Cardiac atrium fibroblast (primary cell): ENCODE data around the gene MPP4. TPM values are rescaled to one million over a fixed set of nuclear protein-coding genes. Genes with fewer than 3 reads are reported as not detected.

Experiments
- total RNA-seq: library from RNA; depleted of rRNA; stranded (reverse); fragments of >200 nt; gene quantifications from 2 replicates; pipeline ENCODE4 v1.2.3, GENCODE V29; 2015

The MPP4 gene, protein sequence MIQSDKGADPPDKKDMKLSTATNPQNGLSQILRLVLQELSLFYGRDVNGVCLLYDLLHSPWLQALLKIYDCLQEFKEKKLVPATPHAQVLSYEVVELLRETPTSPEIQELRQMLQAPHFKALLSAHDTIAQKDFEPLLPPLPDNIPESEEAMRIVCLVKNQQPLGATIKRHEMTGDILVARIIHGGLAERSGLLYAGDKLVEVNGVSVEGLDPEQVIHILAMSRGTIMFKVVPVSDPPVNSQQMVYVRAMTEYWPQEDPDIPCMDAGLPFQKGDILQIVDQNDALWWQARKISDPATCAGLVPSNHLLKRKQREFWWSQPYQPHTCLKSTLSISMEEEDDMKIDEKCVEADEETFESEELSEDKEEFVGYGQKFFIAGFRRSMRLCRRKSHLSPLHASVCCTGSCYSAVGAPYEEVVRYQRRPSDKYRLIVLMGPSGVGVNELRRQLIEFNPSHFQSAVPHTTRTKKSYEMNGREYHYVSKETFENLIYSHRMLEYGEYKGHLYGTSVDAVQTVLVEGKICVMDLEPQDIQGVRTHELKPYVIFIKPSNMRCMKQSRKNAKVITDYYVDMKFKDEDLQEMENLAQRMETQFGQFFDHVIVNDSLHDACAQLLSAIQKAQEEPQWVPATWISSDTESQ
- 0.97 and 1.3 TPM in 2 replicates for total RNA-seq

DNA sequence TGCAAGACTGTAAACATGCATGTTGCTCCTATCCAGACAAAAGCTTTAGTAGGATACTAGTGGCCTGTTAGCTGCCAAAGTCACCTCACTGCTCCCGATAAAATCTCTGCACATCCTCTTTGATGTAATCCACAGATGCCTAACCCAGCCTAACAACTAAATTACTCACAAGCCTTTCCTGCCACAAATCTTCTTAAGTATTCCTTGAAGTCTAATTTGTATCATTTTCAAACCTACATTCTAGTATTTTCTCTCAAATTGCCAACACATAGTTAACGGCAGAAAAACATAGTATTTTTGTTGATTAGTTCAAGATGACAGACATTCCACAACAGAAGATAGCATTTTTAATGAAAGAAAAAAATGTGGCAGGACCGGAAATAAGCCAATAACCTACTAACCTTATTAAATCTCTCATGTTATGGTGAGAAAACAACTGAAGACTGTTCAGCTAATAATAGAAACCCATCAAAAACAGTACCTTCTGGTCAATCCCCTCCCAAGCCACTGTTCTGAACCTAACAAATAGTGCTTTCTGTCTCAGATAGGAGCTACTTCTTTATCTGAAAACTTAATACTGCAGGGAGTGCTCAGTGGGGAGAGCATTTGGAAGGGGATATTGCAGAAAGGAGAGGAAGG lies at the start of gene MPP4:
TSS of gene MPP4 (minus strand) at position 57 of the 639 bp plus-strand sequence. CDS start 4,690 bp downstream, outside the sequence.

DNA sequence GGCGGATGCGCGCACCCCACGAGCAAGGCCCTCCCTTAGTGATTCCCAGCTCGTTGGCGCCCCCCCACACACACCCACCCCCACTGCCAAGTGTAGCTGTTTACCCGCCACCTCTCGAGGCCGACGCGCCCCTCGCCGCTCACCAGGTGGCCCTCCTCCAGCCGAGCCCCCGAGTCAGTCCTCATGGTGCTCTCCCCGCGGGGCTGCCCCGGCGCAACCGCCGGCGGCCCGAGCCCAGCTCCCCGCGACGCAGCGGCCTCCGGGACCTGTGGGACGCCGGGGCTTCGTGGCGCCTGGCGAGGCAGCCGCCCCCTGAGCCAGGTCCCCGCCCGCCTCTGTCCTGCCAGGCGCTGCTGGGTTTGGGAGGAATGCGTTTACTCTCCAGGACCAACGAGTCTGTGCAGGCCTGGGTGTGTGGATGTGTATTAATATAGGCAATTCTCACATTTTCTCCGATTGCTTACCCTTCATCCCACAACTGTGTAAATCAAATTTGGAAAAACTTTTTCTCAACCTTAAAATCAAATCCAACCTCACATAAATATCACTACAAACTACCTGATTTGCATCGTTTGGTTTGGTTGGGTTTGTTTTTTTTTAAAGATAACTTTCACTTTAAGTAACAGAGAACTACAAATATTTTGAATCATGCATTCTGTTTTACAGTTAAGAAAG lies 55.1 kb downstream of the MPP4 start, which contains the start of gene TMEM237:
TSS of gene TMEM237 (minus strand) at position 288 of the 675 bp plus-strand sequence. CDS start at position 185, 103 bp downstream.

Other genes starting within 250 kb of the MPP4 start
- gene TRAK2, start 247.2 kb downstream of the MPP4 start, total RNA-seq: 26.0 and 37.1 TPM in 2 replicates
- gene STRADB, start 246.9 kb downstream of the MPP4 start, total RNA-seq: 34.5 and 37.3 TPM in 2 replicates
- gene TMEM237, start 55.1 kb downstream of the MPP4 start, total RNA-seq: 35.0 and 42.1 TPM in 2 replicates
- gene ALS2, start 82.3 kb upstream of the MPP4 start, total RNA-seq: 13.4 and 21.9 TPM in 2 replicates
- not detected in 2 replicates for gene CDK15, start 107.9 kb upstream of the MPP4 start, total RNA-seq